HG02885 (cell line): ENCODE results near the gene HSPA8.

ENCODE experiments used
- ATAC-seq: cut with Tn5 transposase; IDR thresholded peaks from one replicate; pipeline ENCODE4 v1.9.1; 2021; ENCODE audit warnings: mild to moderate bottlenecking; ENCODE audit not compliant: unreplicated experiment, poor library complexity

The HSPA8 gene

GRCh38 chr11:123052901-123053721, 8.8 kb downstream of the HSPA8 start:
- no peak for ATAC-seq

DNA sequence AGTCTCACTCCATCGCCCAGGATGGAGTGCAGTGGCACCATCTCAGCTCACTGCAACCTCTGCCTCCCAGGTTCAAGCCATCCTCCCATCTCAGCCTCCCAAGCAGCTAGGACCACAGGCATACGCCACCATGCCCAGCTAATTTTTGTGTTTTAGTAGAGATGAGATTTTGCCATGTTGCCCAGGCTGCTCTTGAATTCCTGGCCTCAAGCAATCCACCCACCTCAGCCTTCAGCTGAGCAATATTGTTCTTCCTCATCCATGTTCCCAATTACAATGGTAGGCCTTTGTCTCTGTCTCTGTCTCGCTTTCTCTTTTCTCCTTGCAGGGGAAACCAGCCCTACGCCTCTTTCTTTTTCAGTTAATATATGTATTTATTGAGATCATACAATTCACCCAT, 10.3 kb downstream of the HSPA8 start:
- ATAC-seq = no peak

DNA sequence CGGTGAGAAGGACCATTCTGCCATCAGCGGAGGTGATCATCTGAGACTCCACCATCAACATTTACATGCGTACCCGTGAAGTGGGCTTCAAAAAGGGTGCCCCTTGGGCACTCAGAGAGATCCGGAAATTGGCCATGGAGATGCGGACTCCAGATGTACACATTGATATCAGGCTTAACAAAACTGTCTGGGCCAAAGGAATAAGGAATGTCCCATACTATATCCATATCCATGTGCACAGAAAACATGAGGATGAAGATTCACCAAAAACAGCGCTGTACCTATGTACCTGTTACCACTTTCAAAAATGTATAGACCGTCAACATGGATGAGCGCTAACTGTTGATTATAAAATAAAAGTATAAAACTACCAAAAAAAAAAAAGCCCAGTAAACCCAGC, 10.8 kb downstream of the HSPA8 start:
- ATAC-seq = no peak

DNA sequence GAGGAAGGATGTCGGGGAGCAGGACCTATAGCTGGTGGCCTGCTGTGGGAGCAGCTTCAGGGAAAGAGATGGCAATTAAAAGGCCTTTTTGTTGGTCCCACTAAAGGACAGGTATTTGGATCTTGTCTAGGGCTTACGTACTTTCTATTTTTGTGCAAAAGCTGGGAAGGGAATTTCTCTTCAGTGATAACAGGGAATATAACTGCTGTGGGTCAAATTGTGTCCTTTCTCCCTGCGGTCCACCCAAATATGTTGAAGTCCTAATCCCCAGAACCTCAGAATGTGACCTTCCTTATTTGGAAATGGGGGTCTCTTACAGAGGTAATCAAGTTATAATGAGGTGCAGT, 14.0 kb downstream of the HSPA8 start:
- no peak for ATAC-seq

DNA sequence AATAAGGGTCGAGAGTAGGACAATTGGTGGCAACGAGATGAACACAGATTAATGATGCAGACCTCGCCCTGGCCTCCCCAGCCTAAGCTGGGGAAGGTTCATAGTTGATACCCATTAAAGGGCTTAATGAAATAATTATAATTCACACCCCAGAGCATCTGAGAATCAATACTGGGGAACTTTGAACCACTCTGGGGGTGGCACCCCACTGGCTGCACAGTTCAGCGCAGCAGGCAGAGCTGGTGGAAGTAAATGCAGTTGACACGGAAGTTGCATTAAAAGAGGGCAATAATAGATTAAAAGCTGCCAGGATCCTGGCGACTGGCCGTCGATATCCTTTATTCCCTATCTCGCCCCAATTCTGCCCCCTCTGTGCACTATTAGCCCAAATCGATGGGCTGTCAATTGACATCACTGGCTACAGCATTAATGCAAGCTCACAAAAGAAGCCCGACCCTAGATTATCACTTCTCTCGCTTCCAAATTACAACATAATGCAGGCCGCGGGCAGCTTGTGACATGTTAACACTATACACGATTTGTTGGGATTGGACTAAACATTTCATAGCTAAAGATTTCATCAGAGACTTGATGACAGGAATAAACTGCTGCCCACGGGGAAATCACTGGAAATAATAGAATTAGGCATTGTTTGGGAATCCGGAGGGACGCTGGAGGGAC, 14.5 kb downstream of the HSPA8 start:
- ATAC-seq = no peak

DNA sequence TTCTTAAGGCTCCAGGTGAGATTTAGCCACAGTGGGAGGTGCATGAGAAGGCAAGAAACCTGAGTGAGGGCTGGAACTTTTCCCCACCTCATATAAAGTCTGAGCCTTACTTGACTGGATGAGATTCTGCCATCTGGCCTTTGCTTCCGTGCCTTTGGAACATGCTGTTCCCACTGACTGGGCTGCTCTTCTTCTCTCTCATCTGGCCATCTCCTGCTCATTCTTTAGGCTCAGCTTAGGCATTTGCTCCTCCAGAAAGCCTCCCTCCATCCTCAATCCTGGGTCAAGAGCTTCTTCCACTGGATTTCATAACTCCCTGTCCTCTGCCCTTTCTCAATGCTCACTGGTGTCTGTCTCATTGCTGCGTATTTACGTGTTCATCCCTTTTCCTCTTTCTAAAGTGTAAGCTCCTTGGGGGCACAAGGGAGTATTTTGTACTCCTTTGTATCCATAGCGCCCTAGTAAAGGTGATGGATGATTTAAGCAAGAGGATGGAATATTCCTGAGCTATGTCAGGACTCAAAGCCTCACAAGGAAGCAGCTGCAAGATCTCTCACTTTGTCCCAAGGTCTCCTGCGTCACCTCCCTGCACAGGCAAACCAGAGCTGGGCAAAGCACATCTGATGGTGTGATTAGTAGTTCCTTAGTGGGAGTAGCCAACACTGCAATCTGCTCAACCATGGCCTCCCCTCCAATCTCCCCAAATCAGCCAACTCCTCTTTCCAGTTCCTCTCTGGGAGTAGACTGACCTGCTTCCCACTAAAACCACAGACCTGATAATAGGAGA, 15.3 kb downstream of the HSPA8 start:
- ATAC-seq = no peak

- no peak for ATAC-seq
Measured at GRCh38 chr11:123045101-123045500, 16.8 kb downstream of the HSPA8 start.

- ATAC-seq = no peak
Measured at GRCh38 chr11:123041185-123041584, 20.8 kb downstream of the HSPA8 start.

- ATAC-seq = no peak
Measured at GRCh38 chr11:123040111-123040432, 21.9 kb downstream of the HSPA8 start.

DNA sequence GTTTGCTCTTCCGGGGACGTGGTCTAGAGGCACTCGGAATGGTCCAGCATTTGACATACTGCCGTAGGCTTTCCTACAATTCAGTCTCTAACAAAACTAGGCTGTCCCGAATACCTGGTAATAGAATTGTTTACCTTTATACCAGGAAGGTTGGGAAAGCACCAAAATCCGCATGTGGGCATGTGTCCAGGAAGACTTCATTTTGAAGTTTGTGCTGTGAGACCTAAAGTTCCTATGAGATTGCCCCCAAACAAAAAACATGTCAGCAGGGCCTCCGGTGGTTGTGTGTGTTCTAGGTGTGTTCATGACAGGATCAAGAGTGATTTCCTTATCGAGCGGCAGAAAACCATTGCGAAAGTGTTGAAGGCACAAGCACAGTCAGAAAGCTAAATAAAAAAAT, 26.1 kb downstream of the HSPA8 start:
- no peak for ATAC-seq

- no peak for ATAC-seq
Measured at GRCh38 chr11:123034597-123034996, 27.3 kb downstream of the HSPA8 start.

DNA sequence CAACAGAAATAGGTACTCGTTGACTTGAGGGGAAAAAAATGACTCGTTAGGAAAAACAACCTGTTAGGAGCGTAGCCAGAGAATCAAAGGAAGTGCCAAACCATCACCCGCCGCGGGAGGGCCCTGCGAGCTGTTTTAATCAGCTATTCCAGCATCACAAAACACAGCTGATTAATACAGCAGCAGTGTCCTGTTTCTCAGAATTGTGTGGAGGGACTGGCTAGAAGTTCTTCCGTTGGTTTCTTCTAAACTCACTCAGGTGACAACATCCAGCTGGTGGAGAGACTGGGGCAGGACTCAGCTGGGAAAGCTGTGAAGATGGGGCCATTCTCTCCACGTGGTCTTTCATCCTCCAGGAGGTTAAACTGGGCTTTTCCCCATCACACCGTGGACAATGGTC, 28.0 kb downstream of the HSPA8 start:
- no peak for ATAC-seq

- no peak for ATAC-seq
Measured at GRCh38 chr11:123030517-123030916, 31.4 kb downstream of the HSPA8 start.

DNA sequence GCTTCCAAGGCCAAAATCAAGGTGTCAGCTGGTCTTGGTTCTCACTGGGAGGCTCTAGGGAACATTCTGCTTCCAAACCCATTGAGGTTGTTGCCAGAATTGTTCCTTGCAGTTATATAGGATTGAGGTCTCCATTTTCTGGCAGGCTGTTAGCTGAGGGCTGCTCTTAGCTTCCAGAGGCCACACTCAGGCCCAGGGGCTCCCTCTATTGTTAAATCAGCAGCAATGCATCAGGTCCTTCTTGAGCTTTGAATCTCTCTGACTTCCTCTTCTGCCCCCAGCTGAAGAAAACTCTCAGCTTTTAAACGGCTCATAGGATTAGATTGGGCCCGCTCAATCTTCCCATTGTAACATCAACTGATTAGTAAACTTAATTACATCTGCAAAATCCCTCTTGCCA, 41.0 kb downstream of the HSPA8 start:
- ATAC-seq = peak; percentile 69

- ATAC-seq = no peak
Measured at GRCh38 chr11:123018702-123019101, 43.2 kb downstream of the HSPA8 start.

DNA sequence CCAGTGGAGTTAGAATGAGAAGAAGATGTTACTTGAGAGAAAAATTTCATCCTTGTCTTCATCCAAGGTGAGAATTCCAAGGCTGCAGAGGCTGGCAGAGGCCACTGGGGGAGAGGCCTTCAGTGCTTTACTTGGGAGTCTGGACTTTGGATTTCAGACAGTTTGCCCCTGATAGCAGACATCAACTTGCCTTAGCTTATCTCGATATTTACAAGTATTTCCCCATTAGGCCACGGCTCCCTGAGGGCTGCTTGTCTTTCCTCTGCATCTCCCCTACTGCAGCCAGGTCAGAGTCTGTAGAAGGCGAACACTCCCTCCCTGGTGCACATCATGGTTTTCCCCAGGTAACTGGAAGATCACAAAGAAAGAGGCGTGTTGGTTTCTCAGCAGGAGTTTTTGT, 50.4 kb downstream of the HSPA8 start:
- no peak for ATAC-seq
